IMR-90 (cell line): ENCODE results near the gene CLIC5. TPM values are rescaled to one million over a fixed set of nuclear protein-coding genes. Genes with fewer than 3 reads are reported as not detected.

Source experiments
- ATAC-seq: fragments of 200-7000 bp; cut with Tn5 transposase; 2 replicates; pipeline ENCODE4 v1.9.1; 2020; ENCODE audit warnings: low read depth, mild to moderate bottlenecking, moderate library complexity
- BruUV-seq: library from RNA; stranded (reverse); fragments of 400-500 nt; replicated peaks from 2 replicates; lab custom pipeline; 2021; lab: Mats Ljungman, UMichigan
- CTCF ChIA-PET: fragments of 300-600 bp; formaldehyde crosslinking; extraction: SDS; loops from one replicate; lab custom pipeline; 2021; ENCODE audit warnings: antibody characterized with exemption; lab: Yijun Ruan, JAX
- POLR2A ChIA-PET: fragments of 300-600 bp; sonication (Branson Sonifier 250); formaldehyde crosslinking; loops from one replicate; lab custom pipeline; 2022; ENCODE audit warnings: antibody characterized with exemption; ENCODE audit not compliant: unreplicated experiment; lab: Charles Lee
- DNase-seq: peaks from one replicate; pipeline ENCODE4 v3.0.0; 2013
- H2AFZ ChIP-seq: replicated peaks from 2 replicates; pipeline ENCODE3; 2013; ENCODE audit warnings: low read length, mild to moderate bottlenecking; ENCODE audit not compliant: poor library complexity
- H2AK5ac ChIP-seq: 2 replicates; pipeline ENCODE4 v1.6.1; 2013; ENCODE audit warnings: low read depth, low read length, inconsistent platforms
- H2AK9ac ChIP-seq: replicated peaks from 2 replicates; pipeline ENCODE3; 2013; ENCODE audit warnings: mild to moderate bottlenecking, low read depth, low read length, moderate library complexity; ENCODE audit not compliant: poor library complexity
- H2BK120ac ChIP-seq: 2 replicates; pipeline ENCODE4 v1.6.1; 2013; ENCODE audit warnings: low read depth, low read length, inconsistent platforms
- H2BK15ac ChIP-seq: 3 replicates; pipeline ENCODE4 v1.6.1; 2013; ENCODE audit warnings: low read depth, low read length, inconsistent platforms
- H2BK20ac ChIP-seq: 2 replicates; pipeline ENCODE4 v1.6.1; 2013; ENCODE audit warnings: low read depth, mild to moderate bottlenecking, inconsistent platforms, low read length, moderate library complexity
- H2BK5ac ChIP-seq: 2 replicates; pipeline ENCODE4 v1.6.1; 2013; ENCODE audit warnings: mild to moderate bottlenecking, low read depth, low read length, inconsistent platforms; ENCODE audit not compliant: poor library complexity, severe bottlenecking
- H3K14ac ChIP-seq: replicated peaks from 2 replicates; pipeline ENCODE4 v1.6.1; 2013; ENCODE audit warnings: low read depth, low read length, inconsistent platforms
- H3K18ac ChIP-seq: 2 replicates; pipeline ENCODE4 v1.6.1; 2013; ENCODE audit warnings: low read depth, low read length, control low read depth
- H3K23ac ChIP-seq: 2 replicates; pipeline ENCODE4 v1.6.1; 2013; ENCODE audit warnings: low read depth, low read length, inconsistent platforms
- H3K27ac ChIP-seq: 2 replicates; pipeline ENCODE4 v1.5.1; 2013; ENCODE audit warnings: mild to moderate bottlenecking, control low read depth, low read length; ENCODE audit not compliant: insufficient read depth
- H3K27me3 ChIP-seq: 2 replicates; pipeline ENCODE4 v1.6.1; 2013; ENCODE audit warnings: low read length; ENCODE audit not compliant: control insufficient read depth, insufficient read depth
- H3K36me3 ChIP-seq: 2 replicates; pipeline ENCODE4 v1.6.1; 2013; ENCODE audit warnings: low read length, mixed read lengths; ENCODE audit not compliant: control insufficient read depth, insufficient read depth
- H3K4ac ChIP-seq: 2 replicates; pipeline ENCODE4 v1.6.1; 2013; ENCODE audit warnings: low read depth, low read length, inconsistent platforms
- H3K4me1 ChIP-seq: 2 replicates; pipeline ENCODE4 v1.6.1; 2013; ENCODE audit warnings: low read length, mixed read lengths; ENCODE audit not compliant: control insufficient read depth, insufficient read depth
- H3K4me2 ChIP-seq: 2 replicates; pipeline ENCODE4 v1.6.1; 2013; ENCODE audit warnings: low read depth, mild to moderate bottlenecking, control low read depth, low read length, moderate library complexity
- H3K4me3 ChIP-seq: 2 replicates; pipeline ENCODE4 v1.5.1; 2013; ENCODE audit warnings: low read depth, mild to moderate bottlenecking, control low read depth, low read length, moderate library complexity; ENCODE audit not compliant: insufficient read depth
- H3K56ac ChIP-seq: 2 replicates; pipeline ENCODE4 v1.6.1; 2013; ENCODE audit warnings: low read length, inconsistent platforms; ENCODE audit not compliant: insufficient read depth; ENCODE audit errors: extremely low read depth
- H3K79me1 ChIP-seq, 2 experiments: 2 replicates each; pipeline ENCODE4 v1.6.1; 2013; ENCODE audit warnings: low read length in 2 of 2, inconsistent platforms in 1 of 2, low read depth in 1 of 2
- H3K9ac ChIP-seq: 2 replicates; pipeline ENCODE4 v1.6.1; 2013; ENCODE audit warnings: low read depth, low read length, control low read depth
- H3K9me1 ChIP-seq: 2 replicates; pipeline ENCODE4 v1.6.1; 2013; ENCODE audit warnings: low read length, inconsistent platforms; ENCODE audit not compliant: insufficient read depth
- H3K9me3 ChIP-seq: 2 replicates; pipeline ENCODE4 v1.6.1; 2013; ENCODE audit warnings: low read length; ENCODE audit not compliant: control insufficient read depth, insufficient read depth
- H4K20me1 ChIP-seq: 2 replicates; pipeline ENCODE4 v1.6.1; 2013; ENCODE audit warnings: low read length, inconsistent platforms; ENCODE audit not compliant: insufficient read depth
- H4K5ac ChIP-seq: 2 replicates; pipeline ENCODE4 v1.6.1; 2013; ENCODE audit warnings: mild to moderate bottlenecking, low read depth, low read length, control low read depth
- H4K8ac ChIP-seq, 2 experiments: 2 replicates each; pipeline ENCODE4 v1.6.1; 2013; ENCODE audit warnings: low read depth in 2 of 2, low read length in 2 of 2, control low read depth in 1 of 2, inconsistent platforms in 1 of 2
- H4K91ac ChIP-seq: 2 replicates; pipeline ENCODE4 v1.6.1; 2013; ENCODE audit warnings: low read depth, low read length, inconsistent platforms; ENCODE audit not compliant: insufficient read depth
- CEBPB ChIP-seq: IDR thresholded peaks from 2 replicates; pipeline ENCODE4 v1.6.1; 2012; ENCODE audit warnings: low read depth, low read length, improper control_type of control experiment
- CHD1 ChIP-seq: IDR thresholded peaks from 2 replicates; pipeline ENCODE4 v1.6.1; 2012; ENCODE audit warnings: low read depth, low read length, improper control_type of control experiment
- CTCF ChIP-seq: conservative IDR thresholded peaks from 2 replicates; pipeline ENCODE4 v1.5.1; 2012; ENCODE audit warnings: mild to moderate bottlenecking, low read depth, low read length, improper control_type of control experiment
- MAFK ChIP-seq: IDR thresholded peaks from 2 replicates; pipeline ENCODE4 v1.6.1; 2012; ENCODE audit warnings: low read depth, low read length, improper control_type of control experiment
- MXI1 ChIP-seq: IDR thresholded peaks from 2 replicates; pipeline ENCODE4 v1.6.1; 2012; ENCODE audit warnings: low read depth, mild to moderate bottlenecking, low read length, moderate library complexity, borderline replicate concordance
- POLR2A ChIP-seq: IDR thresholded peaks from 2 replicates; pipeline ENCODE4 v1.6.1; 2012; ENCODE audit warnings: mild to moderate bottlenecking, low read depth, low read length
- RFX5 ChIP-seq: IDR thresholded peaks from 2 replicates; pipeline ENCODE4 v1.8.0; 2012; ENCODE audit warnings: low read depth, mild to moderate bottlenecking, low read length, moderate library complexity
- WGBS, 2 experiments: methylation state at CpG; one replicate each; pipeline versions ENCODE4 v1.1.5 to v1.1.7; 2013; ENCODE audit warnings: missing lambda C conversion rate in 2 of 2; ENCODE audit not compliant: insufficient read length in 1 of 2; ENCODE audit errors: extremely low coverage in 2 of 2; 5-methylcytosine and 5-hydroxymethylcytosine counted together
- dilution Hi-C: fragments of 300-500 bp; cut with HindIII; formaldehyde crosslinking; loops from one replicate; pipeline ENCODE4 v1.14.3; 2018; ENCODE audit warnings: low sequenced_read_pairs; ENCODE audit not compliant: unreplicated experiment
- in situ Hi-C: fragments of 300-500 bp; cut with MboI; formaldehyde crosslinking; loops from 3 replicates; pipeline ENCODE4 v1.14.3; 2019; ENCODE audit warnings: low sequenced_read_pairs, inconsistent platforms, mixed read lengths
- intact Hi-C: fragments of 100-400 bp; cut with micrococcal nuclease; formaldehyde crosslinking; loops from 2 replicates; pipeline ENCODE4 v1.10.0; 2022
- polyA plus RNA-seq, 3 experiments: library from polyadenylated mRNA; depleted of rRNA; stranded (reverse); fragments of >200 nt; gene quantifications; 2 replicates each; pipeline ENCODE4 v1.2.3, GENCODE V29; 2012; ENCODE audit warnings: low replicate concordance in 1 of 3
- total RNA-seq: library from RNA; depleted of rRNA; stranded (reverse); fragments of >200 nt; gene quantifications from 2 replicates; pipeline ENCODE4 v1.2.3, GENCODE V29; 2012
- TF ChIP-seq, protein P1 (sequence below): fragments of 150-350 bp; IDR thresholded peaks from 2 replicates; pipeline ENCODE4 v1.6.1; 2017; ENCODE audit warnings: mild to moderate bottlenecking, antibody characterized with exemption, low read length, low read depth

CLIC5 gene
- total and polyA plus RNA-seq, 2 of the 4 experiments (the other 2 are of a cell fraction) = not detected

DNA sequence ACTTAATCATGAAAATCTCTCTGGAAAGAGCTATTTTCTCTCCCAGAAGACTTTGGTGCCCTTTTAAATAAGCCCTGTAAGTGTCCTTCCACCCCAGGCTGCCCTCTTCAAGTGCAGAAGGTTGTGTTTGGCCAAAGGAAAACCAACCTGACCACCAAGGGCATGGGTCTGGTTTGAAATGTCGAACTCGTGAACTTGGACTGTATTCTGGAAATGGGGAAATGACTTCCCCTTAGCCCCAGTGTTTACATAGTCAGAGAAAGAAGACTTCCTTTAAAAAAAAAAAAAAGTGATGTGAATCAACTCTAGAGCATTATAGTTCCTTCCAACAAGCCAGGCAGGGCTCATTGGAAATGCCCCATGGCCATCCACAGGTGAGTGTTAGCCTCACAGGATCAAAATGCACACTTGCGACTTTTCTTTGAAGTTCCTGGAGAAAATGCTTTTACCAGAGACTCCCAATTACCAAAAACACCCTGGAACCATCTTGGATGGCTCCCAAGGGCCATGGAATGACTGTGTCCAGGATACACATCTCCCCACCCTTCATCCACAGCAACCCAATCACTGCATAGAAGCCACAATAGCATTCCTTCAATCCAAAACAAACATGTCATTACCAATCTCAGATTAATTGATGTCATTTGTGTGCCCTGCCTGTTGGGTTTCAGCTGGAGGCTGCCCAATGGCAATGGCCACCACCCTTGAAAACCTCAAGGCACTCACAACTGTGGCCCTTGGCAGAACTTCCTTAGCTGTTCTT lies 133.8 kb downstream of the CLIC5 start:
- H3K4me1 ChIP-seq = no peaks in the 10 kb centered on the region
- no peak overlapping the region for H2AFZ ChIP-seq
- peaks cover 15% of the 10 kb centered on the region for H3K27me3 ChIP-seq
- no peaks in the 10 kb centered on the region for H3K9me1 ChIP-seq
- no peak overlapping the region for H3K23ac ChIP-seq
- H3K56ac ChIP-seq = no peak overlapping the region
- in situ Hi-C loops = no loop called here
- H2BK15ac ChIP-seq = no peak overlapping the region
- no peak overlapping the region for H4K8ac ChIP-seq
- no peaks in the 10 kb centered on the region for H3K9me3 ChIP-seq
- ChIA-PET CTCF (no interaction called here), POLR2A (interaction anchor here (0.6 kb wide), 1 partner anchor 8 kb away, joined by 6 read pairs; no protein-coding TSS in a partner anchor)
- no peak overlapping the region for H2BK20ac ChIP-seq
- no peak overlapping the region for H2BK5ac ChIP-seq
- DNase-seq (no peak), ATAC-seq (no peak)
- no peak overlapping the region for H3K4ac ChIP-seq
- H2BK120ac ChIP-seq = no peak overlapping the region
- H3K14ac ChIP-seq = no peak overlapping the region
- no TSS peak for BruUV-seq
- no peaks in the 10 kb centered on the region for H4K20me1 ChIP-seq
- H3K18ac ChIP-seq = no peak overlapping the region
- H2AK5ac ChIP-seq = no peak overlapping the region
- no peak overlapping the region for H3K4me3 ChIP-seq
- no CpG with 5 or more reads among the region's 3 CpGs for WGBS, 2 experiments
- H3K79me1 ChIP-seq = no peaks in the 10 kb centered on the region
- no peak overlapping the region for H4K5ac ChIP-seq
- H2AK9ac ChIP-seq = no peak overlapping the region
- no peak overlapping the region for H4K91ac ChIP-seq
- no peak for TF ChIP-seq CHD1
- TF ChIP-seq MXI1 = no peak
- TF ChIP-seq POLR2A = no peak
- TF ChIP-seq MAFK = no peak
- TF ChIP-seq CTCF = no peak
- no peak for TF ChIP-seq RFX5
- TF ChIP-seq CEBPB = no peak
- TF ChIP-seq, protein P1, sequence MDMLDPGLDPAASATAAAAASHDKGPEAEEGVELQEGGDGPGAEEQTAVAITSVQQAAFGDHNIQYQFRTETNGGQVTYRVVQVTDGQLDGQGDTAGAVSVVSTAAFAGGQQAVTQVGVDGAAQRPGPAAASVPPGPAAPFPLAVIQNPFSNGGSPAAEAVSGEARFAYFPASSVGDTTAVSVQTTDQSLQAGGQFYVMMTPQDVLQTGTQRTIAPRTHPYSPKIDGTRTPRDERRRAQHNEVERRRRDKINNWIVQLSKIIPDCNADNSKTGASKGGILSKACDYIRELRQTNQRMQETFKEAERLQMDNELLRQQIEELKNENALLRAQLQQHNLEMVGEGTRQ = no peak
- H3K36me3 ChIP-seq = no peaks in the 10 kb centered on the region
- intact Hi-C loops = no loop called here
- H3K27ac ChIP-seq = no peak overlapping the region
- H3K4me2 ChIP-seq = no peak overlapping the region
- dilution Hi-C loops = no loop called here
- H3K9ac ChIP-seq = no peak overlapping the region
